Loucy (cell line): ENCODE measurements around the gene CCIN.

Experiments
- H2AFZ ChIP-seq: fragments of 200-600 bp; sonication (generic); 2 replicates; pipeline ENCODE4 v1.6.0; 2016; ENCODE audit warnings: antibody characterized with exemption, mild to moderate bottlenecking, low read length, moderate library complexity
- H3F3A ChIP-seq: fragments of 200-600 bp; 2 replicates; pipeline ENCODE4 v1.6.0; 2016; ENCODE audit warnings: antibody characterized with exemption, low read depth, mild to moderate bottlenecking
- H3K27me3 ChIP-seq: fragments of 200-600 bp; sonication (generic); 2 replicates; pipeline ENCODE4 v1.6.1; 2014; ENCODE audit warnings: low read length, mild to moderate bottlenecking; ENCODE audit not compliant: insufficient read depth, poor library complexity, severe bottlenecking
- H3K36me3 ChIP-seq: fragments of 200-600 bp; sonication (generic); 2 replicates; pipeline ENCODE4 v1.6.1; 2016; ENCODE audit warnings: low read length; ENCODE audit not compliant: insufficient read depth
- H3K4me1 ChIP-seq: fragments of 200-600 bp; sonication (generic); 2 replicates; pipeline ENCODE4 v1.5.1; 2014; ENCODE audit warnings: low read length, mild to moderate bottlenecking; ENCODE audit not compliant: insufficient read depth, poor library complexity, severe bottlenecking
- H3K4me2 ChIP-seq: fragments of 200-600 bp; sonication (generic); 2 replicates; pipeline ENCODE4 v1.6.0; 2014; ENCODE audit warnings: antibody characterized with exemption, low read length, low read depth, mild to moderate bottlenecking; ENCODE audit not compliant: poor library complexity, severe bottlenecking
- H3K4me3 ChIP-seq: fragments of 200-600 bp; sonication (generic); 2 replicates; pipeline ENCODE4 v1.5.1; 2014; ENCODE audit warnings: low read length, mild to moderate bottlenecking, mixed read lengths; ENCODE audit not compliant: poor library complexity, severe bottlenecking
- H3K79me2 ChIP-seq: fragments of 200-600 bp; sonication (generic); 2 replicates; pipeline ENCODE4 v1.6.1; 2014; ENCODE audit warnings: low read length; ENCODE audit not compliant: insufficient read depth
- H3K9ac ChIP-seq: fragments of 200-600 bp; sonication (generic); 2 replicates; pipeline ENCODE4 v1.6.0; 2014; ENCODE audit warnings: mild to moderate bottlenecking, low read depth, low read length, moderate library complexity; ENCODE audit not compliant: poor library complexity, severe bottlenecking
- H3K9me2 ChIP-seq: fragments of 200-600 bp; sonication (generic); replicated peaks from 2 replicates; pipeline ENCODE4 v1.6.1; 2016; ENCODE audit warnings: low read depth, low read length, mixed read lengths
- H3K9me3 ChIP-seq: fragments of 200-600 bp; sonication (generic); 2 replicates; pipeline ENCODE4 v1.6.1; 2014; ENCODE audit warnings: mild to moderate bottlenecking, antibody characterized with exemption, low read length, low read depth; ENCODE audit not compliant: insufficient read depth
- H4K20me1 ChIP-seq: fragments of 200-600 bp; sonication (generic); 2 replicates; pipeline ENCODE4 v1.6.0; 2014; ENCODE audit warnings: antibody characterized with exemption, low read length, mild to moderate bottlenecking; ENCODE audit not compliant: insufficient read depth, poor library complexity, severe bottlenecking
- EZH2phosphoT487 ChIP-seq: fragments of 200-600 bp; IDR thresholded peaks from 2 replicates; pipeline ENCODE4 v1.6.1; 2018; ENCODE audit warnings: antibody characterized with exemption, mild to moderate bottlenecking, moderate library complexity, borderline replicate concordance
- TF ChIP-seq, protein P1 (sequence below): fragments of 200-600 bp; sonication (generic); conservative IDR thresholded peaks from 2 replicates; pipeline ENCODE4 v1.5.1; 2014; ENCODE audit warnings: mild to moderate bottlenecking, antibody characterized with exemption, low read length

The CCIN gene

DNA sequence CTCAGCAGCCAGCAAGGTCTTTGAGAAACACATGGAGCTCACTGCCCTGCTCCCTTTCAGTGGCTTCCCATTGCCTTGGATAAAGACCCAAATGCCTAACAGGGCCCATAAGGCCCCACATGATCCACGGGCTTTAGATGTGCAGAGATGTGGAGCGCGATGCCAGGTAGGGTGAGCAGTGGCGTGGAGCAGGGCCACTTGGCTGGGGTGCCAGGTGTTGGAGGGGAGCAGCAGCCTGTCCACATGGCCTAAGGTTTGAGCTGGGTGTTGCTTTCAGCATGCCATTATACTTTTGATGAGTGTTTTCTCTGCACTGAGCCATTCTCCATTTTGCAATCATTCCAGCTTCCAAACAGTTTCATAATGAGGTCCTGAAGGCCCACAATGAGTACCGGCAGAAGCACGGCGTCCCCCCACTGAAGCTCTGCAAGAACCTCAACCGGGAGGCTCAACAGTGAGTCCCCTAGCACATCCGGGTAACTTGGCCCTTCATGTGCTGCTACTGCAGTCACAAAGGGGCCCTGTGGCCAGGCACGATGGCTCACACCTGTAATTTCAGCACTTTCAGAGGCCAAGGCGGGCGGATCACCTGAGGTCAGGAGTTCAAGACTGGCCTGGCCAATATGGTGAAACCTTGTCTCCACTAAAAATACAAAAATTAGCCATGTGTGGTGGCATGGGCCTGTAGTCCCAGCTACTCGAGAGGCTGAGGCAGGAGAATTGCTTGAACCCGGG lies 21.6 kb upstream of the CCIN start:
- H3K36me3 ChIP-seq = no peaks in the 10 kb centered on the region
- H3K9me3 ChIP-seq = no peaks in the 10 kb centered on the region
- H3K4me2 ChIP-seq = no peak overlapping the region
- no peaks in the 10 kb centered on the region for H3K27me3 ChIP-seq
- peaks cover 34% of the 10 kb centered on the region for H3K79me2 ChIP-seq
- no peak overlapping the region for H2AFZ ChIP-seq
- no peak for TF ChIP-seq EZH2phosphoT487
- TF ChIP-seq, protein P1, sequence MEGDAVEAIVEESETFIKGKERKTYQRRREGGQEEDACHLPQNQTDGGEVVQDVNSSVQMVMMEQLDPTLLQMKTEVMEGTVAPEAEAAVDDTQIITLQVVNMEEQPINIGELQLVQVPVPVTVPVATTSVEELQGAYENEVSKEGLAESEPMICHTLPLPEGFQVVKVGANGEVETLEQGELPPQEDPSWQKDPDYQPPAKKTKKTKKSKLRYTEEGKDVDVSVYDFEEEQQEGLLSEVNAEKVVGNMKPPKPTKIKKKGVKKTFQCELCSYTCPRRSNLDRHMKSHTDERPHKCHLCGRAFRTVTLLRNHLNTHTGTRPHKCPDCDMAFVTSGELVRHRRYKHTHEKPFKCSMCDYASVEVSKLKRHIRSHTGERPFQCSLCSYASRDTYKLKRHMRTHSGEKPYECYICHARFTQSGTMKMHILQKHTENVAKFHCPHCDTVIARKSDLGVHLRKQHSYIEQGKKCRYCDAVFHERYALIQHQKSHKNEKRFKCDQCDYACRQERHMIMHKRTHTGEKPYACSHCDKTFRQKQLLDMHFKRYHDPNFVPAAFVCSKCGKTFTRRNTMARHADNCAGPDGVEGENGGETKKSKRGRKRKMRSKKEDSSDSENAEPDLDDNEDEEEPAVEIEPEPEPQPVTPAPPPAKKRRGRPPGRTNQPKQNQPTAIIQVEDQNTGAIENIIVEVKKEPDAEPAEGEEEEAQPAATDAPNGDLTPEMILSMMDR = no peak
- H3K4me1 ChIP-seq = peaks cover 62% of the 10 kb centered on the region
- H3K9ac ChIP-seq = no peak overlapping the region
- no peak overlapping the region for H3K4me3 ChIP-seq
- no peaks in the 10 kb centered on the region for H3K9me2 ChIP-seq
- H4K20me1 ChIP-seq = no peaks in the 10 kb centered on the region
- H3F3A ChIP-seq = no peaks in the 10 kb centered on the region

GRCh38 chr9:36148311-36149051 lies 20.7 kb upstream of the CCIN start:
- no peaks in the 10 kb centered on the region for H3K9me3 ChIP-seq
- peaks cover 25% of the 10 kb centered on the region for H3K79me2 ChIP-seq
- no peaks in the 10 kb centered on the region for H3F3A ChIP-seq
- H2AFZ ChIP-seq = no peak overlapping the region
- TF ChIP-seq, protein P1 = no peak
- no peak for TF ChIP-seq EZH2phosphoT487
- no peak overlapping the region for H3K4me3 ChIP-seq
- H3K4me2 ChIP-seq = peak overlapping the region; percentile 16
- H3K9ac ChIP-seq = no peak overlapping the region
- H3K9me2 ChIP-seq = no peaks in the 10 kb centered on the region
- H4K20me1 ChIP-seq = no peaks in the 10 kb centered on the region
- no peaks in the 10 kb centered on the region for H3K27me3 ChIP-seq
- peaks cover 53% of the 10 kb centered on the region for H3K4me1 ChIP-seq
- no peaks in the 10 kb centered on the region for H3K36me3 ChIP-seq

- no peaks in the 10 kb centered on the region for H3K9me3 ChIP-seq
- H3K36me3 ChIP-seq = no peaks in the 10 kb centered on the region
Measured at GRCh38 chr9:36149197-36149596, 20.0 kb upstream of the CCIN start.

More at GRCh38 chr9:36149197-36149596, 20.0 kb upstream of the CCIN start:
- H3K4me3 ChIP-seq = no peak overlapping the region
- no peaks in the 10 kb centered on the region for H4K20me1 ChIP-seq
- H3F3A ChIP-seq = peaks cover 2% of the 10 kb centered on the region; the same call in 1 of the 2 replicates
- peaks cover 18% of the 10 kb centered on the region; the same call in 1 of the 2 replicates for H3K79me2 ChIP-seq
- H2AFZ ChIP-seq = no peak overlapping the region
- no peak overlapping the region for H3K9ac ChIP-seq
- H3K4me2 ChIP-seq = no peak overlapping the region
- no peaks in the 10 kb centered on the region for H3K27me3 ChIP-seq
- H3K9me2 ChIP-seq = no peaks in the 10 kb centered on the region
- peaks cover 46% of the 10 kb centered on the region for H3K4me1 ChIP-seq
- TF ChIP-seq EZH2phosphoT487 = no peak
- TF ChIP-seq, protein P1 = no peak
